Measurements from ENCODE around the gene AUP1. TPM values are rescaled to one million over a fixed set of nuclear protein-coding genes. Genes with fewer than 3 reads are reported as not detected.

AUP1 gene
- total and polyA plus RNA-seq, 9 of the 15 experiments (the other 6 are each of a cell fraction or from before 2014, with no cell fraction given), result 70.7 to 245 (median 165) TPM

GRCh38 chr2:74503506-74504475, 25.7 kb downstream of the AUP1 start (continued):
- TF ChIP-seq FOXP4 (CRISPR knock-in tag; IDR thresholded peaks at IDR 0.05; ENCODE audit: borderline replicate concordance) (no peak), GABPB1 (CRISPR knock-in tag; IDR thresholded peaks at IDR 0.05) (no peak), IRF1 (CRISPR knock-in tag; IDR thresholded peaks at IDR 0.05; ENCODE audit: borderline replicate concordance) (no peak), VEZF1 (CRISPR knock-in tag; IDR thresholded peaks at IDR 0.05) (peak; percentile 24; the same call in 1 of the 2 replicates), ATF2 (CRISPR knock-in tag; IDR thresholded peaks at IDR 0.05) (no peak), ZNF764 (CRISPR knock-in tag; IDR thresholded peaks at IDR 0.05; ENCODE audit: low read depth) (no peak), ZBTB7A (IDR thresholded peaks at IDR 0.05; ENCODE audit: borderline replicate concordance, control insufficient read depth, low read depth, low read length) (no peak), CBFB (CRISPR knock-in tag; IDR thresholded peaks at IDR 0.05) (0 out of 2 replicates have a peak, but pooled peaks have one; percentile 2), EZH2 (IDR thresholded peaks at IDR 0.05; ENCODE audit: borderline replicate concordance, low read depth, low read length) (no peak), RHOXF2B (CRISPR knock-in tag; conservative IDR thresholded peaks at IDR 0.05) (no peak), RB1 (IDR thresholded peaks at IDR 0.05; ENCODE audit: low read depth) (peak; percentile 17; the same call in 1 of the 2 replicates), ZNF174 (CRISPR knock-in tag; IDR thresholded peaks at IDR 0.05) (no peak), ERF (CRISPR knock-in tag; IDR thresholded peaks at IDR 0.05) (no peak), YY1 (IDR thresholded peaks at IDR 0.05; ENCODE audit: borderline replicate concordance in 1 of 3, control insufficient read depth in 1 of 3, extremely low read depth in 1 of 3, insufficient read depth in 3 of 3, insufficient read length in 1 of 3, insufficient replicate concordance in 2 of 3, low read depth in 1 of 3, low read length in 2 of 3) (peak in 2 of 3 experiments; percentile 24 to 78), STAT6 (CRISPR knock-in tag; IDR thresholded peaks at IDR 0.05) (no peak)

Measured in K562 (cell line).